C4-2B (cell line): ENCODE results near the gene MAPK14.

Experiments used
- ZFX ChIP-seq: fragments of 450-650 bp; IDR thresholded peaks from 2 replicates; pipeline ENCODE4 v1.6.1; 2017
- TF ChIP-seq, protein P1 (sequence below): fragments of 450-650 bp; conservative IDR thresholded peaks from 2 replicates; pipeline ENCODE4 v1.5.1; 2017; ENCODE audit warnings: mild to moderate bottlenecking

DNA sequence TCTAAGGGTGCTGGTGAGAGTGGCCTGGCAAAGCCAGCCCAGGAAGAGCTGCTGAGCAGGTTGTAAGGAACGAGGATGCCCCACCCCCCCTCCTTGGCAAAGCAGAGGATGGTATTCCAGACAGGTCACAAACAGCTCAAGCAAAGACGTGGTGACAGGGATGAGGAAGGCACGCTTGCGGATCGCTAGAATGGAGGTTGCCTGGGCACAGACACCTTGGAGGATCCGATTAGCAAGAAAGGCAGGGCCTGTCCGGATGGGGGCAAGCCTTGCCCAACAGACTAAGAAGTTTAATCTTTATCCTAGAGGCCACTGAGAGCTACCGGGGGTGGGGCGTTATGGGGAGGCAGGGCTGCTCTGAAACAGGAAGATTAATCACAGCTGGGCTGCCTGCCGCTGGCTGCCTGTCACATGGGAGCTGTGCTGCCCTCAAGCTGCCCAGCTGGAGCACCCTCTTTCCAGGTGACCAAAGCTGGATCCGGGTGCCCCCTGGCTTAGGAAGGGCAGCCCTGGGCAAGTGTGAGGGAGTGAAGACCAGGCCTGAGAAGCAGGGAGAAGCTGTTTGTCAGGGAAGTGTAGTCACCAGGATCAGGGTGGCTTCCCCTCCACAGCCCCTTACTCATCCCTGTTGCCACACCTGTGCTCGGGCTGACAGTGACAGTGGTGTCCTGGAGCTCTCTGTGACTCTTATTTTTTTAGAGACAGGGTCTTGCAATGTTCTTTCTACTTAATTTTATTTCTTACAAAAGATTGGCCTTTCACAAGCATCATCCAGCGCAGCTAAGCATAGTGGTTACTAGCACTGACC is 93.6 kb downstream of the MAPK14 start:
- TF ChIP-seq, protein P1, sequence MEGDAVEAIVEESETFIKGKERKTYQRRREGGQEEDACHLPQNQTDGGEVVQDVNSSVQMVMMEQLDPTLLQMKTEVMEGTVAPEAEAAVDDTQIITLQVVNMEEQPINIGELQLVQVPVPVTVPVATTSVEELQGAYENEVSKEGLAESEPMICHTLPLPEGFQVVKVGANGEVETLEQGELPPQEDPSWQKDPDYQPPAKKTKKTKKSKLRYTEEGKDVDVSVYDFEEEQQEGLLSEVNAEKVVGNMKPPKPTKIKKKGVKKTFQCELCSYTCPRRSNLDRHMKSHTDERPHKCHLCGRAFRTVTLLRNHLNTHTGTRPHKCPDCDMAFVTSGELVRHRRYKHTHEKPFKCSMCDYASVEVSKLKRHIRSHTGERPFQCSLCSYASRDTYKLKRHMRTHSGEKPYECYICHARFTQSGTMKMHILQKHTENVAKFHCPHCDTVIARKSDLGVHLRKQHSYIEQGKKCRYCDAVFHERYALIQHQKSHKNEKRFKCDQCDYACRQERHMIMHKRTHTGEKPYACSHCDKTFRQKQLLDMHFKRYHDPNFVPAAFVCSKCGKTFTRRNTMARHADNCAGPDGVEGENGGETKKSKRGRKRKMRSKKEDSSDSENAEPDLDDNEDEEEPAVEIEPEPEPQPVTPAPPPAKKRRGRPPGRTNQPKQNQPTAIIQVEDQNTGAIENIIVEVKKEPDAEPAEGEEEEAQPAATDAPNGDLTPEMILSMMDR: no peak
- no peak for TF ChIP-seq ZFX
